ENCODE data around the gene FRYL.
"Not testable (repeated sequence)": the region's sequence is repeated elsewhere in the genome, so short reads cannot be mapped to it uniquely, and the experiment has no call there.

Gene FRYL

DNA sequence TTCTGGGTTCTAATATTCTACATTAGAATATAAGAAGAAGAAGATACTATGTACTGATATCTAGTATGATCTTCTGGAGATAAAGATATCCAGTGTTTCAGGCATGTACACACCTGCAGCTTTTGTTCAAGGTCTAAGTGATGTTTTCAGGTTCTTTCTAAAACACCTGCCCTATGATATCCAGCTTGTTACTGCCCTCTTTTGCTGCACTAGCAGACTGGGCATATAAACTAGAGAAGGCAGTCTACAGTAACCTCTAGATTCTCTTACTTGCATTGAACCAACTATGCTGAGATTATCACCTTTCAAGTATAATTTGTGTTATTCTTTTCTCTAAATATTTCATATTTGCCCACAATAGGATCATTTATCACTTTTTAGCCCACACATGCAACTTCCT lies 1.9 kb upstream of the FRYL start:
- DNase-seq, result no peak

DNA sequence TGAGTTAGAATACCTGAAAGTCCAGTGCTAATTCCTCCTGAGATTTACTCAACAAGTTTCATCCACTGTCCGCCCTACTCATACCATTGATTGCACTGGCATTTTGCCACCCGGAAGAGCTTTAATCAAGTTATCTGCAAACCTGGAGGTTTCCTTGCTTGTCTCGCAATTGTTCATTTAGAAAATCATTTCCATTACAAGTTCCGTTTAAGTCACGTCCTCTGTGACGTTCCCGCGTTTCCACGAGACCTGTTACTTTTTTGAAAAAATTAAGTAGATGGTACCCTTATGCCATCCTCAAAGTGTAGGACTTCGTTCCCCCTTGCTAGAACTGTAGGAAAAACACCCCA lies 761 bp upstream of the FRYL start:
- DNase-seq, result peak; percentile 27 to 35 (median 32)

DNA sequence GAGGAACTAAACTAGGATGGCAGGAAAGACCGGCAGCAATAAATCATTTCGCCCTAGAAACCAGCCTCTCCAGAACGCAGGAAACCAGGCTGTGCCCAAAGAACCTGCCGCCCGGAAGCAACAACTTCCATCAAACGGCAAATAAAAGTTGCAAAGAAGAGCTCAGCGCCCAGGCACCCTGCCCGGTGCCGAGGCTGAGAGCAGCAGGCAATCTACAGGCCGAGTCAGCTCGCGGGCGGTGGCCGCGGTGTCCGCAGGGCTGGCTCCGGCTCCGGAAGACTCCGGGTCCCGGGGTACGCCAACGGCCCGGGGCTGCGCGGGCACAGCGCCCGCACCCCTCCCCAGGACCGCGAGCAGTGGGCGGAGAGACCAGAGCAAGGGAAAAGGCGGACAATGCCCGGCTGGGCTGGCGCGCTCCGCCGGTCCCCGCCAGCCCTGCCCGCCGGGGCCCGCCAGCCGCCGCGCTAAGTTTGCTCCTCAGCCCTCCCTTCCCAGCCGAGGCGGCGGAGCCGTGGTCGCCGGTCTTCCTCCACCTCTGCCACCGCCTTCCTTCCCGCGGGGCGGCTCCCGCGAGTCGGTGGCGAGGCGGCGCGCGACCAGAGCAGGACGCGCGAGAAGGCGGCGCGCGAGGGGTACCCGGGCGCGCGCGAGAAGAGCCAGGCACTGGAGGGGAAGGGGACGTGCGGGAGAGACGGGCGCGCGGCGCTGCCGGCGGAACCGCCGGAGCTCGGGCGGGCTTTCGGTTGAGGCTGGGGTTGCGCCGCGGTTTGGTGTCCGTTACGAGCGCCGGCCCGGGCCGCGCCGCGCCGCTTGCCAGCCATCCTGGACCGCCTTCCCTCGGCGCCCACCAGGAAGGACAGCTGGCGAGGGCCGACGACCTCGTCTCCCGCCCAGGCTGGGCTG lies 733 bp downstream of the FRYL start:
- peak; percentile 79 to 91 (median 84) for DNase-seq

DNA sequence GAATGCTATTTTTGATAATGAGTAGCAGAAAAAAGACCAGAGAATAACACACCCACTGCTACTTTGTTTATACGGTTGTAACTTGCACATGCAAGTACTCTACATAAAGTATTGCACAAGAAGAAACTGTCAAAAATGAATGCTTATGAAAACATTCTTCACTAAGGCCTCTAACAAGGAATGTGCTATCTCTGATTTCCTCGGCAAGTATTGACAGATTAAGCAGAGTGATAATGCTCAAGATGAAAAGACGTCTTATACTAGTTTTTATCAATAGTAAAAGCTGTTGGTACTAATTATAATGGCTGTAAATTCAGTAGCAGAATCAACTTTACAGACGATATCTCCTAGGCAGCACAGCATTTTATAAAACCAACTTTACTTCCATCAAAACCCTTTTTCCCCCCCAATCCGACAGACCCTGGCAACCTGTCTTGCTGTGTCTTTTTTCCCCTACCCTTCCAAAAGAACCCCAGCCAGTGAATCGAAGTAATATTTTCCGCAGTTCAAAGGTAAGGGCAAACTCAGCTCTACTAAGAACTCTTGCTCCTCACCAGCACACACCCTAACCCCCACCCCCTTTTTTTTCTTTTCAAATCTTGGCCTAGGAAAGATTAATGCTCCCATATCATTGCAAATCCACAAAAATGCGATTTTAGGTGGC lies 1.5 kb downstream of the FRYL start:
- DNase-seq, result peak; percentile 6 to 36 (median 23)

DNA sequence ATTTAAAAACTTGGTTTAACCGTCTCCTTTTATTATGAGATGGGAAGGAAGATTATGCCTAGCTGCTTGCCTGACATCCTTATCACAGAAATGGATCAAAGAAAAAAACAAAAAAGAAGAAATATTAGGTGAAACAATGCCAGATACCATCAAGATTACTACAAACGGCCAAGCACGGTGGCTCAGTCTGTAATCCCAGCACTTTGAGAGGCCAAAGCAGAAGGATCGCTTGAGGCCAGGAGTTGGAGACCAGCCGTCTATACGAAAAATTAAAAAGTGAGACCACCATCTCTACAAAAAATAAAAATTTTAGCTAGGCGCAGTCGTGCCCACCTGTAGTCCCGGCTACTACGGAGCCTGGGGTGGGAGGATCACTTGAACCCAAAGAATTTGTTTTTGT lies 2.3 kb downstream of the FRYL start:
- no peak for DNase-seq

DNA sequence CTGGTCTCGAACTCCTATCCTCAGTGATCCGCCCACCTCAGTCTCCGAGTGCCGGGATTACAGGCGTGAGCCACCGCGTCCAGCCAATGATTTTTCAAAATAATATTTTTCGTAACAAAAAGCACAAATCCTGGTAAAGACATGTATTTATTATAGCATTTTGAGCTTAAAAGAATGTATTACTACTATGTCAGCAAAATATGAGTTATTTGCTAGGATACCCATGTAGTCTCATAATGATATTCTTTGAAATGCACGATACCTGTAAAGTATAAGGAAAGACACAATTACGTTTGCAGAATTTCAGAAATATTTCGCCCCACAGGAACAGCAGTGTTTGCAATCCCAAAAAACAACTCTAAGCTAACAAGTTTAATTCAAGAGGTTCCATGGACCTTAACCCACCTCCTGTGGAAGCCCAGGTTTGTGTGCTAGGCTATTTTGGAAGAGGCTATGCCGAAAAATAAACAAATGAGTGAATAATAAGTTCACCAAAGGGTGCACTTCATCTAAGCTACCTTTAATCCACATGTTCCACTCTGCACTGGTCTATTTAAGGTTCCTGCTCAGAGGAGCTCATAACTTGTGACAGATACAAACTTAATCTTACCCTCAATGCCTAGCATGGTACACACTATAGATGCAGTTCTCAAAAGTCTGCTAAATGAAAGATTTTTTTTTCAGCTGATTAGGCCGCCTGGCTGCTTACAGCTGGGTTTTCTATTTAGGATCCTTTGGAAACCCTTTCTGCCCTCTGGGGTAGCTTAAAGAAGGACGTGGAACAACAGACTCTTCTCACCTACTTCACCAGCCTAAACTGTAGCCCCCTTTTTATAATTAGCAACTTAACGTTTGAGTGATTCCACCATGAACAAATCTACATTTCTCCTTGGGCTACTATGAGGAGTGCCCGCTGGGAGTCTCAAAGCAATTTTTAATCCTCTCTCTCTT lies 5.0 kb downstream of the FRYL start:
- no peak for DNase-seq

DNA sequence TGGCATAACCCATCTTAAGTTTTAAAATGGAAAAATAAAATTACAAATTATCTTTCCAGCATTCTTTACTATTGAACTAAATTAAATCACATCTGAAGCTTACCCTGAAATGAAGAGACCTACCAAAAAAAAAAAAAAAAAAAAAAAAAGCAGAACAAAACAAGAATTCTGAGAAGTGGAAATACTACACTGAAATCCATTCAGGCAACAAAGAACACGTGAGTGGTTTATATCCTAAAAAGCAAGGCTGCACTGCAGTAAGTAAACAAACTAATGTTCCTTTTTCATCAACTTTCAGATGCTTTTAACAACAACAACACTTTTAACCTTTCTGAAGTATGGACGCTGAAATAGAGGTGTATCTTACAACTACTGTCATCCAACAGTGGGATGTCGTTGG lies 7.5 kb downstream of the FRYL start:
- peak in 1 of 3 donors; percentile 27 for DNase-seq

DNA sequence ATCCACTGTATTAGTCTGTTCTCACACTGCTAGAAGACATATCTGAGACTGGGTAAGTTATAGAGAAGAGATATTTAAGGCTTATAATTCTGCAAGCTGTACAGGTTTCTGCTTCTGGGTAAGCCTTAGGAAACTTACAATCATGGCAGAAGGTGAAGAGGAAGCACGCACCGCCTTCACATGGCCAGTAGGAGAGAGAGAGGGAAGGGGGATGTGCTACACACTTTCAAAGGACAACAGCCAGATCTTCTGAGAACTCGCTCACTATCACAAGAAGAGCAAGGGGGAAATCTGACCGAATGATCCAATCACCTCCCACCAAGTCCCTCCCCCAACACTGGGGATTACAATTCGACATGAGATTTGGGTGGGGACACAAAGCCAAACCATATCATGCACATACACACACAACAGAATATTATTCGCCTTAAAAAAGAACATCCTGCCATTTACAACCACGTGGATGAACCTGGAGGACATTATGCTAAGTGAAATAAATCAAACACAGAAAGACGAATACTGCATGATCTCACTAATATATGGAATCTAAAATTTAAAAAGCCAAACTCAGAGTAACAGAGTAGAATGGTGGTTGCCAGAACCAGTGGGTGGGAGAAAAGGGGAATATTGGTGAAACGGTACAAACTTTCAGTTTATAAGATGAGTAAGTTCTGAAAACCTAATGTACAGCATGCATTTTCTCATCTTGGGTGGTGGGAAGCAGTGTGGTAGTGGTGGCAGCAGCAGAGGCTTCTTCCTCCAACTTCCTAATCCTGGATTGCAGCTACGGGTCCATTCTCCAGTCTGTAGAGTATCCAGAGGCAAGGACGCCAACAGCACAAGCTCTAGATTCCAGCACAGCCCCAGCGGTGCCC lies 12.8 kb downstream of the FRYL start:
- no peak for DNase-seq

DNA sequence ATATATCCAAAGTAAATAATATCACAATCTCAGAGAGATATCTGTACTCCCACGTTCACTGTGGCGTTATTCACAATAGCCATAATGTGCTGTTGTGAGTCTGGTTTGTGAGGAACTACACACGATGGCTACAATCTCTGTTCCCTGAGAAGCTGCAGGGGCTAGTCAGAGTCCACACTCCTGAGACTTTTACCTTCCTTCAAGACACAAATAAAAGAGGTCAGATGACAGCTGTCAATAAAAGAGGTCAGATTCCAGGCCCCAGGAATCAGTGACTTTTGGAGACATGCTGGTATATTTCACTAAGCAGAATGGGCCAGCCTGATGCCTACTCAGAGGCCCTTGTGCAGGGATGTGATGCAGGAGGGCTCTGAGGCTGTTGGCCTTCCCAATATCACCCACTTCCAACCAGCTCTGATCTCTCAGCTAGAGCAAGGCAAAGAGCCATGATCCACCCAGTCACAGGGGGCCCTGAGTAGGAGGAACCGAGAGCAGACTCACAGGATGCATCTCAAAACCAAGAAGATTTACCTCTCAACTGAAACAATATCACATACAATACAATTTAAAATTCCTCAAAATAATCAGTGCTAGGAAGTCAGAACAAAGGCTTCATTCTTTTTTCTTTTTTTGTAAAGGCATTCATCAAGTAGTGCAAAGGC lies 13.8 kb downstream of the FRYL start:
- no peak for DNase-seq

DNA sequence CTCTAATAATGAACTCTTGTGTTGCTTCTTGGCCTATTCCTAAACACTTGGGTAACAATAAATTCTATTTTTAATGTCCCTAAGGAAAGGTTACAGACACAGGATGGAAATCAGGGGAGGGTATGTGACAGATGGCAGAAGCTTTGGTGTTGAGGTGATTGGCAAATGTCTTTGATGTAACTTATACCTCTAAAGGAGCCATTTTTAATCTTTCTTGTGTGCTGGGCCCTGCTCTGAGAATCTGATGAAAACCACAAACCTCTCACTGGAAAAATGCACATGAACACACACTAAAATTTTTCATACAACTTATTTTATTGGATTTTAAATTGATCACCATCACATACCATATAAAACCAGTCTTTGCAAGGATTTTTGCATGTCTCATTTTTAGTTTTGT lies 17.7 kb downstream of the FRYL start:
- DNase-seq, result no peak

DNA sequence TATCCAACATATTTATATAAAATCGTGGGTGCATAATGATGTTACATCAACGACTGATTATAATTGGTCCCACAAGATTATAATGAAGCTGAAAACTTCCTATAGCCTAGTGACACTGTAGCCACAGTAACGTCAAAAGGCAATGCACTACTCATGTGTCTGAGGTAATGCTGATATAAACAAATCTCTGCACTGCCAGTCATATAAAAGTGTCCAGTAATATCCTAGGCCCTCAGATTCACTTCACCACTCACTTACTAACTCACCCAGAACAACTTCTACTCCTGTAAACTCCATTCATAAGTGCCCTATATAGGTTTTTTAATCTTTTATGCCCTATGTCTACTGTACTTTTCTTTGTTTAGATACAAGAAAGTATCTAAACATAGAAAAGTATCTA lies 18.8 kb downstream of the FRYL start:
- no peak for DNase-seq

DNA sequence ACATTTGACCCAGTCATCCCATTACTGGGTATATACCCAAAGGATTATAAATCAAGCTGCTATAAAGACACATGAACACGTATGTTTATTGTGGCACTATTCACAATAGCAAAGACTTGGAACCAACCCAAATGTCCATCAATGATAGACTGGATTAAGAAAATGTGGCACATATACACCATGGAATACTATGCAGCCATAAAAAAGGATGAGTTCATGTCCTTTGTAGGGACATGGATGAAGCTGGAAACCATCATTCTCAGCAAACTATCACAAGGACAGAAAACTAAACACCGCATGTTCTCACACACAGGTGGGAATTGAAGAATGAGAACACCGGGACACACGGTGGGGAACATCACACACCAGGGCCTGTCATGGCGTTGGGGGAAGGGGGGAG lies 21.4 kb downstream of the FRYL start:
- DNase-seq, result not testable (repeated sequence)

DNA sequence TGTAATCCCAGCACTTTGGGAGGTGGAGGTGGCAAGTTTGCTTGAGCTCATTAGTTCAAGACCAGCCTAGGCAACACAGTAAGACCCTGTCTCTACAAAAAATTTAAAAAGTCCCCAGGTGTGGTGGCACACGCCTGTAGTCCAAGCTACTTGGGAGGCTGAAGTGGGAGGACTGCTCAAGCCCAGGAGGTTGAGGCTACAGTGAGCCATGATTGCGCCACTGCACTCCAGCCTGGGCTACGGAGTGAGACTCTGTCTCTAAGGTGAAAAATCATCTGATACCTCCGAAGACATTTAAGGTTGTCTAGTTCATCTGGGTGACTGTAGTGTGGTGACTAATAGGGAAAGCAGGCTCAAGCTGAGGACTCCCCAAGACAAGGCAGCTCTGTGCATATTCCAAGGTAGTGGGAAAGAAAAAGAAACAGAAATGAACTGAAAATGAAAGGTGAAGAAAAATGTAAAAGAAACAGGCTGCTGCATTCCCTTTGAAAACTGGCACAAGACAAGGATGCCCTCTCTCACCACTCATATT lies 23.3 kb downstream of the FRYL start:
- peak; percentile 30 to 44 (median 42) for DNase-seq

DNA sequence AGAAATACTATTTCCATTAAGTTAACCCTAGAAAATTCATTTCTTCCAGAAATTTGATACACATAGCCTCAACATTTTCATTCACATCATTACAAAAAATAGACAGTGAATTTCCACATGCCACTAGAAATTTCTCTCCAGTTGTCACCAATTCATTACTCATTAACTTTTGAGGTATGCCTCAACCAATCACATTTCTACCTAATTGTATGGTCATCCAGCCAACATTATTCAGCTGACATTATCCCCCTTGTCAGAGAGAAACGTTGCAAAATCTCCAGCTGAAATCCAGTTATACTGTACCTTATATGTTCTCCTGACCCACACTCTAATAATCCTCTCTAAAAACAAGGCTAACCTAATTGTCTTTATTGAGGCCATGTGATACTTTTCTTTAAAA lies 24.8 kb downstream of the FRYL start:
- no peak for DNase-seq

DNA sequence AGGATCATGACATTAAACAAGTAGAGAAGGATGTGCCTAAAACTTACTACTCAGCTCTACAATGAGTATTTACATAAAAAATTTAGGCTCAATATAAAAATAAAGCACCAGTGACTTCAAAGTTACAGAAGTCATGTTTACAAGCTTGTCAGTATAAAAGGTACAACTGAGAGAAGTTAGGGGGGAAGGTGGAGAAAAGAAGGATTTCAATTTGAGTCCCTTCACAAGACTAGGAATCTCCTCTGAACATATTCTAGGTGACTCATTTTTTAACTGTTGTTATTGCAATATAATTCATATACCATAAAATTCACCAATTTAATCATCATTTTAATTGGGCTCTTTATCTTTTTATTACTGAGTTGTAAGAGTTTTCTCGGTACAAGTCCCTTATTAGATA lies 26.9 kb downstream of the FRYL start:
- DNase-seq, result no peak

DNA sequence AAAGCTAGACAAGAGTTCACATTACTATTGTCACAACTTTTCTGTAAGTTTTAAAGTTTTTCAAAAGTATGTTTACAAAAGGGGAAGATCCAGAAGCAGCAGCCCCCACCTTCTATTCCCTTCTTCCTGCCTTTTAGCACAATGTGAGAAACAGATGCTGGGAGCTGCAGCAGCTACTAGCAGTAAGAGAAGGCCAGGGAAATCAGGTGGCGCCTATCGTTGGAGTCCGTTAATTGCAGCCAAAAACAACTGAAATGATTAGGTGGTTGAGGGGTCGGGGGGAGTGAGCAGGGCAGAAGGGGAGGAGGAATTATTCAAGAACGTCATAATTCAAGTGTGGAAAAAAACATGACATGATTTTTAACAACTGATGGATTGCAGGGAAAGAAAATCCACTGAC lies 27.4 kb downstream of the FRYL start:
- no peak for DNase-seq

DNA sequence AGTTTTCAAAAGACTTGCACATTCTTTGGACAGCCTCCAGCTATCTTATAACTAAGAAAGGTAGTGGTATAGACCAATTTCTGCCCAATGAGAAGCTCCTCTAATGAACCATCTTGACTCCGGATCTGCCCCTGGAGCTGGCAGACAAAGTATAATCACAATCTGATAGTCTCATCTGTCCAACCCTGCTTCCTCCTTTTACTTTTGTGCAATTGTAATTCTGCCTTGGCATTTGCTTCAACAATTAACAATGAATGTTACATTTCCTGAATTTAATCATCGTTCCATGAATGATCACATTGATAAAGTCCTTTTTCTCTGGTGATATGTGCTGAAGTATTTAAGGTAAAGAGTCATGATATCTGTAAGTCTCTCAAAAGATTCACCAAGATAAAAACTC lies 27.8 kb downstream of the FRYL start:
- no peak for DNase-seq

DNA sequence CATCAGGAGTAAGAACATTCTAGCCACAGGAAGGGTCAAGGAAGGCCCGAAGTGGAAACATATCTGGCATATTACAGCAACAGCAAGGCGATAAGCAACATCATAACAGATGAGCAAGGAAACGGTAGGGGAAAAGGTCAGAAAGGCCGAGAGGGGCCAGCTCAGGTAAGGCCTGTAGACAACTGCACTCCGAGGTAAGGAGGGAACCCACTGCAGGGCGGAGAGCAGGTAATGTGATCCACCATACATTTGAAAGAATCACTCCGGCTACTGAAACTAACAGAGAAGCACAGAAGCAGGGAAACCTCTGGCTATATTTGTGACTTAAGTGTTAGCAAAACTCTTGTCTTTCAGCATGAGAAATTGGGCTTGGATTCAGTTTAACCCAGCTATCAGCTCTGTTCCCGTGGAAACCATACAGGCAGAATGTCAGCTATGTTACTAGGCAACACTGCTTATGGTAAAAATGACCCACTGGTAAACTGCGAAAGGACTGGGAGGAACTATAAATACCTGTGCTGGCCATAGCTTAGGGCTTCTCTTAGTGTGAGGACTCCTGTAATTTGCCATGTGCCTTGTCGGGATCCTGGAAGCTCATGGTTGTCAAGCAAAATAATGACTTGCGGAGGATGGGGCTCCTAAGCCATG lies 31.0 kb downstream of the FRYL start:
- DNase-seq, result no peak

DNA sequence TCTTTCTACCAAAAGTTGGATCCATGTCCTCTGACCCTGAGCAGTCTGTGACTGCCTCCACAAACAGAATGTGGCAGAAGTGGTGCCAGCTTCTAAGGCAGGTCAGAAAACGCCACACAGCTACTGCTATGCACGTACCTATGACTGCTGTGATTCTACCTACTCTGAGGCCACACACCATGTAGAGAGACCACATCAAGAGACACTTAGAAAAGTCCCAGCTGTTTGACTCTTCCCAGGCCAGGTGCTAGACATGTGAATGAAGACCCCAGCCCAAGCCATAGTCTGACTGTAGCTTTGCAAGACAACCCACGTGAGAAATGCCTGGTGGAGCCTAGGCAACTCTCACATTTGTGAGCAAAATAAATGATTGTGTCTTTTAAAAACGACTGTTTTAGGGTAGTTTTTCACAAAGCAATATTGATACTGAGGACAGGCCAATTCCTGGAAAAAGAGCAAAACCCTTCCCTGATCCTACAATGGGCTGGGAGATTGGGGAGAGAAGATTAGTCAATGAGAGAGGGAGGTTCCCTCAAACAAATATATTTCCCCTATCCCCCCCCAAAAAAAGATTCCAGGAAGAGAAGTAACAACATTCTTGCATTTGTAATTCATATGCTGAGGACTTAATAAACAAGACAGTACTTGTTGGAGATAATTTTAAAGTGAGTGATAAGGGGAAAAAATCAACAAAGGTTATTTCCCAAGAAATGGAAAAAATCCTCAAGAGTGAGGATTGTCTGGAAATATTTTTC lies 33.3 kb downstream of the FRYL start:
- DNase-seq, result no peak

DNA sequence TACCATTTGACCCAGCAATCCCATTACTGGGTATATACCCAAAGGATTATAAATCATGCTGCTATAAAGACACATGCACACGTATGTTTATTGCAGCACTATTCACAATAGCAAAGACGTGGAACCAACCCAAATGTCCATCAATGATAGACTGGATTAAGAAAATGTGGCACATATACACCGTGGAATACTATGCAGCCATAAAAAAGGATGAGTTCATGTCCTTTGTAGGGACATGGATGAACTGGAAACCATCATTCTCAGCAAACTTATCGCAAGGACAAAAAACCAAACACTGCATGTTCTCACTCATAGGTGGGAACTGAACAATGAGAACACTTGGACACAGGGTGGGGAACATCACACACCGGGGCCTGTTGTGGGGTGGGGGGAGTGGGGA lies 34.9 kb downstream of the FRYL start:
- DNase-seq, result not testable (repeated sequence)
